Liver (tissue), 9 donors: ENCODE data around the gene VPS26C. TPM values are rescaled to one million over a fixed set of nuclear protein-coding genes. Genes with fewer than 3 reads are reported as not detected.

Experiments used
- DNase-seq: peaks from one replicate; pipeline ENCODE4 v3.0.0-alpha.2; 2017; ENCODE audit warnings: low spot score
- H3K27ac ChIP-seq, 2 donors: one replicate each; pipeline ENCODE4 v1.7.0; 2013; ENCODE audit warnings: inconsistent platforms in 2 of 2, low read length in 2 of 2, control low read depth in 1 of 2, low read depth in 1 of 2, mild to moderate bottlenecking in 1 of 2
- H3K27me3 ChIP-seq, 4 donors: one replicate each; pipeline versions ENCODE4 v1.6.1 to v1.7.0; 2013; ENCODE audit warnings: low read length in 3 of 4, inconsistent platforms in 1 of 4, mild to moderate bottlenecking in 1 of 4, moderate library complexity in 1 of 4; ENCODE audit not compliant: control insufficient read depth in 4 of 4, insufficient read depth in 4 of 4
- H3K36me3 ChIP-seq, 4 donors: one replicate each; pipeline versions ENCODE4 v1.6.1 to v1.7.0; 2013; ENCODE audit warnings: low read length in 3 of 4, mild to moderate bottlenecking in 3 of 4, low read depth in 1 of 4, moderate library complexity in 1 of 4; ENCODE audit not compliant: control insufficient read depth in 4 of 4, insufficient read depth in 3 of 4
- H3K4me1 ChIP-seq, 4 donors: one replicate each; pipeline versions ENCODE4 v1.6.1 to v1.7.0; 2013; ENCODE audit warnings: low read length in 3 of 4, mild to moderate bottlenecking in 3 of 4, moderate library complexity in 1 of 4; ENCODE audit not compliant: control insufficient read depth in 4 of 4, insufficient read depth in 4 of 4
- H3K4me3 ChIP-seq, 3 donors: one replicate each; pipeline versions ENCODE4 v1.6.1 to v1.7.0; 2013; ENCODE audit warnings: low read length in 3 of 3, control low read depth in 1 of 3, low read depth in 1 of 3, mild to moderate bottlenecking in 1 of 3
- H3K9ac ChIP-seq, 2 donors: one replicate each; pipeline ENCODE4 v1.7.0; 2013; ENCODE audit warnings: low read length in 2 of 2, mild to moderate bottlenecking in 2 of 2, moderate library complexity in 2 of 2, control low read depth in 1 of 2, low read depth in 1 of 2
- H3K9me3 ChIP-seq, 4 donors: one replicate each; pipeline versions ENCODE4 v1.6.1 to v1.7.0; 2013; ENCODE audit warnings: low read length in 3 of 4; ENCODE audit not compliant: control insufficient read depth in 4 of 4
- ATF3 ChIP-seq: IDR thresholded peaks from 2 replicates; pipeline ENCODE4 v1.6.1; 2016; ENCODE audit warnings: antibody characterized with exemption
- EGR1 ChIP-seq, 2 donors: IDR thresholded peaks; 2 replicates each; pipeline ENCODE4 v1.6.1; 2016 to 2018; ENCODE audit warnings: antibody characterized with exemption in 2 of 2, low read depth in 2 of 2
- FOXA1 ChIP-seq: IDR thresholded peaks from 2 replicates; pipeline ENCODE4 v1.6.1; 2016; ENCODE audit warnings: antibody characterized with exemption
- FOXA2 ChIP-seq: IDR thresholded peaks from 2 replicates; pipeline ENCODE4 v1.6.1; 2016; ENCODE audit warnings: antibody characterized with exemption
- GABPA ChIP-seq, 2 donors: IDR thresholded peaks in 1 of 2; conservative IDR thresholded peaks in 1 of 2; 2 replicates each; pipeline ENCODE4 v1.6.1; 2016; ENCODE audit warnings: antibody characterized with exemption in 2 of 2, mild to moderate bottlenecking in 1 of 2, moderate library complexity in 1 of 2
- HNF4A ChIP-seq, 2 donors: conservative IDR thresholded peaks; 2 replicates each; pipeline ENCODE4 v1.6.1; 2016; ENCODE audit warnings: antibody characterized with exemption in 2 of 2, mild to moderate bottlenecking in 2 of 2
- HNF4G ChIP-seq: IDR thresholded peaks from 2 replicates; pipeline ENCODE4 v1.6.1; 2016; ENCODE audit warnings: antibody characterized with exemption
- JUND ChIP-seq, 2 donors: IDR thresholded peaks; 2 replicates each; pipeline ENCODE4 v1.6.1; 2016; ENCODE audit warnings: antibody characterized with exemption in 2 of 2
- NR2F2 ChIP-seq: IDR thresholded peaks from 2 replicates; pipeline ENCODE4 v1.6.1; 2016; ENCODE audit warnings: antibody characterized with exemption
- RAD21 ChIP-seq, 2 donors: IDR thresholded peaks; 2 replicates each; pipeline ENCODE4 v1.6.1; 2016; ENCODE audit warnings: antibody characterized with exemption in 2 of 2, mild to moderate bottlenecking in 2 of 2
- RXRA ChIP-seq, 2 donors: IDR thresholded peaks; 2 replicates each; pipeline ENCODE4 v1.6.1; 2017 to 2018; ENCODE audit warnings: antibody characterized with exemption in 2 of 2, mild to moderate bottlenecking in 1 of 2
- SP1 ChIP-seq: IDR thresholded peaks from 2 replicates; pipeline ENCODE4 v1.6.1; 2018; ENCODE audit warnings: antibody characterized with exemption, mild to moderate bottlenecking
- TAF1 ChIP-seq: conservative IDR thresholded peaks from 2 replicates; pipeline ENCODE4 v1.6.1; 2016; ENCODE audit warnings: antibody characterized with exemption, mild to moderate bottlenecking
- YY1 ChIP-seq: IDR thresholded peaks from 2 replicates; pipeline ENCODE4 v1.6.1; 2016; ENCODE audit warnings: antibody characterized with exemption, mild to moderate bottlenecking
- ZBTB33 ChIP-seq: IDR thresholded peaks from 2 replicates; pipeline ENCODE4 v1.6.1; 2016; ENCODE audit warnings: antibody characterized with exemption
- WGBS: extraction: QIAGEN DNeasy Blood & Tissue Kit; methylation state at CpG from one replicate; pipeline ENCODE4 v1.1.7; 2013; 5-methylcytosine and 5-hydroxymethylcytosine counted together
- polyA plus RNA-seq, 2 donors: library from polyadenylated mRNA; stranded (reverse) in 1 of 2; unstranded in 1 of 2; fragments of 200-250 nt in 1 of 2; fragments of >200 nt in 1 of 2; fragmentation: Nextera tagmentation in 1 of 2; extraction: Ambion mirVana in 1 of 2; gene quantifications; one replicate each; pipeline versions ENCODE4 v1.2.1 to v1.2.3, GENCODE V29; 2013 to 2015
- total RNA-seq, 2 donors: library from RNA; depleted of rRNA; stranded (reverse); fragments of >200 nt; gene quantifications; one replicate each; pipeline ENCODE4 v1.2.3, GENCODE V29; 2014
- TF ChIP-seq, protein P1 (sequence below): fragments of 150-350 bp; IDR thresholded peaks from 2 replicates; pipeline ENCODE4 v1.5.1; 2017; ENCODE audit warnings: improper control_type of control experiment, low read depth, low read length; ENCODE audit not compliant: missing input control
- TF ChIP-seq, protein P2 (sequence below): IDR thresholded peaks from 2 replicates; pipeline ENCODE4 v1.6.1; 2016; ENCODE audit warnings: antibody characterized with exemption, mild to moderate bottlenecking
- TF ChIP-seq, protein P3 (sequence below): IDR thresholded peaks from 2 replicates; pipeline ENCODE4 v1.6.1; 2016; ENCODE audit warnings: antibody characterized with exemption
- donor health status: healthy.
- donor health status: healthy.
- donor health status: healthy.
- donor health status: healthy.
- donor health status: healthy.

VPS26C gene
- total and polyA plus RNA-seq, 4 donors = 16.3 to 37.7 (median 22.8) TPM

- Histone ChIP-seq H3K9me3 (no peaks in the 10 kb centered on the region), H3K27me3 (no peaks in the 10 kb centered on the region), H3K27ac (no peak overlapping the region), H3K9ac (no peak overlapping the region), H3K36me3 (peaks cover 0 to 17% (median 8%) of the 10 kb centered on the region in 4 donors), H3K4me1 (peaks cover 0 to 5% (median 1%) of the 10 kb centered on the region in 4 donors), H3K4me3 (no peak overlapping the region)
- DNase-seq = no peak
- whole genome bisulfite sequencing = 95% methylated on average over 7 of the region's 7 CpGs
- TF ChIP-seq FOXA2 = no peak
- no peak for TF ChIP-seq NR2F2
- no peak for TF ChIP-seq HNF4A (conservative IDR thresholded peaks at IDR 0.05)
- TF ChIP-seq FOXA1 = no peak
- TF ChIP-seq, protein P1, sequence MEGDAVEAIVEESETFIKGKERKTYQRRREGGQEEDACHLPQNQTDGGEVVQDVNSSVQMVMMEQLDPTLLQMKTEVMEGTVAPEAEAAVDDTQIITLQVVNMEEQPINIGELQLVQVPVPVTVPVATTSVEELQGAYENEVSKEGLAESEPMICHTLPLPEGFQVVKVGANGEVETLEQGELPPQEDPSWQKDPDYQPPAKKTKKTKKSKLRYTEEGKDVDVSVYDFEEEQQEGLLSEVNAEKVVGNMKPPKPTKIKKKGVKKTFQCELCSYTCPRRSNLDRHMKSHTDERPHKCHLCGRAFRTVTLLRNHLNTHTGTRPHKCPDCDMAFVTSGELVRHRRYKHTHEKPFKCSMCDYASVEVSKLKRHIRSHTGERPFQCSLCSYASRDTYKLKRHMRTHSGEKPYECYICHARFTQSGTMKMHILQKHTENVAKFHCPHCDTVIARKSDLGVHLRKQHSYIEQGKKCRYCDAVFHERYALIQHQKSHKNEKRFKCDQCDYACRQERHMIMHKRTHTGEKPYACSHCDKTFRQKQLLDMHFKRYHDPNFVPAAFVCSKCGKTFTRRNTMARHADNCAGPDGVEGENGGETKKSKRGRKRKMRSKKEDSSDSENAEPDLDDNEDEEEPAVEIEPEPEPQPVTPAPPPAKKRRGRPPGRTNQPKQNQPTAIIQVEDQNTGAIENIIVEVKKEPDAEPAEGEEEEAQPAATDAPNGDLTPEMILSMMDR = no peak
- TF ChIP-seq RXRA (IDR thresholded peaks at IDR 0.05) = no peak
- TF ChIP-seq TAF1 = no peak
- TF ChIP-seq, protein P2, sequence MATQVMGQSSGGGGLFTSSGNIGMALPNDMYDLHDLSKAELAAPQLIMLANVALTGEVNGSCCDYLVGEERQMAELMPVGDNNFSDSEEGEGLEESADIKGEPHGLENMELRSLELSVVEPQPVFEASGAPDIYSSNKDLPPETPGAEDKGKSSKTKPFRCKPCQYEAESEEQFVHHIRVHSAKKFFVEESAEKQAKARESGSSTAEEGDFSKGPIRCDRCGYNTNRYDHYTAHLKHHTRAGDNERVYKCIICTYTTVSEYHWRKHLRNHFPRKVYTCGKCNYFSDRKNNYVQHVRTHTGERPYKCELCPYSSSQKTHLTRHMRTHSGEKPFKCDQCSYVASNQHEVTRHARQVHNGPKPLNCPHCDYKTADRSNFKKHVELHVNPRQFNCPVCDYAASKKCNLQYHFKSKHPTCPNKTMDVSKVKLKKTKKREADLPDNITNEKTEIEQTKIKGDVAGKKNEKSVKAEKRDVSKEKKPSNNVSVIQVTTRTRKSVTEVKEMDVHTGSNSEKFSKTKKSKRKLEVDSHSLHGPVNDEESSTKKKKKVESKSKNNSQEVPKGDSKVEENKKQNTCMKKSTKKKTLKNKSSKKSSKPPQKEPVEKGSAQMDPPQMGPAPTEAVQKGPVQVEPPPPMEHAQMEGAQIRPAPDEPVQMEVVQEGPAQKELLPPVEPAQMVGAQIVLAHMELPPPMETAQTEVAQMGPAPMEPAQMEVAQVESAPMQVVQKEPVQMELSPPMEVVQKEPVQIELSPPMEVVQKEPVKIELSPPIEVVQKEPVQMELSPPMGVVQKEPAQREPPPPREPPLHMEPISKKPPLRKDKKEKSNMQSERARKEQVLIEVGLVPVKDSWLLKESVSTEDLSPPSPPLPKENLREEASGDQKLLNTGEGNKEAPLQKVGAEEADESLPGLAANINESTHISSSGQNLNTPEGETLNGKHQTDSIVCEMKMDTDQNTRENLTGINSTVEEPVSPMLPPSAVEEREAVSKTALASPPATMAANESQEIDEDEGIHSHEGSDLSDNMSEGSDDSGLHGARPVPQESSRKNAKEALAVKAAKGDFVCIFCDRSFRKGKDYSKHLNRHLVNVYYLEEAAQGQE = no peak
- TF ChIP-seq, protein P3, sequence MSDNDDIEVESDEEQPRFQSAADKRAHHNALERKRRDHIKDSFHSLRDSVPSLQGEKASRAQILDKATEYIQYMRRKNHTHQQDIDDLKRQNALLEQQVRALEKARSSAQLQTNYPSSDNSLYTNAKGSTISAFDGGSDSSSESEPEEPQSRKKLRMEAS = no peak
- TF ChIP-seq YY1 = no peak
- no peak for TF ChIP-seq JUND (IDR thresholded peaks at IDR 0.05)
- TF ChIP-seq SP1 = no peak
- TF ChIP-seq EGR1 (IDR thresholded peaks at IDR 0.05; ENCODE audit: low read depth in 2 of 2) = no peak
- no peak for TF ChIP-seq GABPA (IDR thresholded peaks at IDR 0.05 in 1 of 2, conservative IDR thresholded peaks at IDR 0.05 in 1 of 2)
- TF ChIP-seq ZBTB33 = no peak
- no peak for TF ChIP-seq HNF4G
- TF ChIP-seq ATF3 = no peak
- no peak for TF ChIP-seq RAD21 (IDR thresholded peaks at IDR 0.05)
Measured at GRCh38 chr21:37206496-37206895, 60.6 kb downstream of the VPS26C start.

GRCh38 chr21:37204580-37204979, 62.6 kb downstream of the VPS26C start:
- WGBS = 83% methylated on average over 7 of the region's 7 CpGs
- Histone ChIP-seq H3K4me1 (peaks cover 0 to 5% (median 1%) of the 10 kb centered on the region in 4 donors), H3K27me3 (no peaks in the 10 kb centered on the region), H3K9me3 (no peaks in the 10 kb centered on the region), H3K27ac (no peak overlapping the region), H3K9ac (no peak overlapping the region), H3K4me3 (no peak overlapping the region), H3K36me3 (peaks cover 3 to 34% (median 17%) of the 10 kb centered on the region in 4 donors)
- no peak for DNase-seq
- no peak for TF ChIP-seq HNF4A (conservative IDR thresholded peaks at IDR 0.05)
- no peak for TF ChIP-seq RXRA (IDR thresholded peaks at IDR 0.05)
- TF ChIP-seq ZBTB33 = no peak
- no peak for TF ChIP-seq FOXA1
- no peak for TF ChIP-seq ATF3
- no peak for TF ChIP-seq SP1
- TF ChIP-seq, protein P2 = no peak
- no peak for TF ChIP-seq EGR1 (IDR thresholded peaks at IDR 0.05; ENCODE audit: low read depth in 2 of 2)
- TF ChIP-seq, protein P3 = no peak
- no peak for TF ChIP-seq RAD21 (IDR thresholded peaks at IDR 0.05)
